H1 (cell line): ENCODE results near the gene SS18L1.

Source experiments
- BRCA1 ChIP-seq: IDR thresholded peaks from 2 replicates; pipeline ENCODE4 v1.6.1; 2012; ENCODE audit warnings: low read depth, low read length, improper control_type of control experiment
- CHD2 ChIP-seq: IDR thresholded peaks from 2 replicates; pipeline ENCODE4 v1.6.1; 2012; ENCODE audit warnings: low read length, improper control_type of control experiment
- EP300 ChIP-seq, 2 experiments: IDR thresholded peaks; 1 replicate in 1 of 2; 2 replicates in 1 of 2; pipeline ENCODE4 v1.6.1; 2011 to 2012; ENCODE audit warnings: low read depth in 2 of 2, low read length in 2 of 2, mild to moderate bottlenecking in 2 of 2, borderline replicate concordance in 1 of 2, inconsistent platforms in 1 of 2, moderate library complexity in 1 of 2
- POLR2A ChIP-seq, 2 experiments: IDR thresholded peaks; 1 replicate in 1 of 2; 2 replicates in 1 of 2; pipeline ENCODE4 v1.6.1; 2011; ENCODE audit warnings: low read depth in 2 of 2, low read length in 2 of 2, mild to moderate bottlenecking in 2 of 2; ENCODE audit errors: control extremely low read depth in 1 of 2
- RXRA ChIP-seq: IDR thresholded peaks from 2 replicates; pipeline ENCODE4 v1.6.1; 2011; ENCODE audit warnings: low read depth, mild to moderate bottlenecking, low read length, moderate library complexity; ENCODE audit not compliant: insufficient read depth
- SAP30 ChIP-seq: fragments of 300-600 bp; sonication (generic); IDR thresholded peaks from 2 replicates; pipeline ENCODE4 v1.7.1; 2012; ENCODE audit warnings: low read length, moderate library complexity, mild to moderate bottlenecking, inconsistent platforms; ENCODE audit not compliant: insufficient read depth, insufficient replicate concordance
- SRF ChIP-seq: IDR thresholded peaks from 2 replicates; pipeline ENCODE4 v1.6.1; 2011; ENCODE audit warnings: mild to moderate bottlenecking, low read depth, low read length, moderate library complexity
- SUZ12 ChIP-seq: fragments of 200-600 bp; sonication (generic); IDR thresholded peaks from 2 replicates; pipeline ENCODE4 v1.6.1; 2012; ENCODE audit warnings: mild to moderate bottlenecking, inconsistent platforms, low read length, moderate library complexity, mixed read lengths
- TCF12 ChIP-seq: IDR thresholded peaks from 2 replicates; pipeline ENCODE4 v1.6.1; 2011; ENCODE audit warnings: low read depth, mild to moderate bottlenecking, low read length
- TF ChIP-seq, protein P1 (sequence below), 3 experiments: IDR thresholded peaks; 1 replicate in 2 of 3; 2 replicates in 1 of 3; pipeline versions ENCODE4 v1.5.1 to v1.6.1; 2011; ENCODE audit warnings: low read length in 3 of 3, mild to moderate bottlenecking in 3 of 3, inconsistent platforms in 2 of 3, low read depth in 1 of 3, moderate library complexity in 1 of 3; ENCODE audit not compliant: insufficient read depth in 1 of 3; ENCODE audit errors: control extremely low read depth in 1 of 3

DNA sequence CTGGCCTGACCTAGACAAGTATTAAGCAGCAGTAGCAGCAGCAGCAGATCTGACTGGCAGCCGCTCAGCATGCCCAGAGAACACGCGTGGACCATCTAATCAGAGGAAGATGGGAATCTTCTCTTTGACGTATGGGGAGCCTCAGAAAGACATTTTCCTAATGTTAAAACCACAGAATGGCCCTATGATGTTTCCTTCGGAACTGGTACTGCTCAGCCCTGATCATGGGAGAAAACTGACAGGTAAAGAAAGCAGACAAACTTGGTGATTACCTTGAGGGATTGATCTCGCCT is 6.5 kb upstream of the SS18L1 start:
- TF ChIP-seq BRCA1, result no peak
- no peak for TF ChIP-seq CHD2
- TF ChIP-seq, protein P1, sequence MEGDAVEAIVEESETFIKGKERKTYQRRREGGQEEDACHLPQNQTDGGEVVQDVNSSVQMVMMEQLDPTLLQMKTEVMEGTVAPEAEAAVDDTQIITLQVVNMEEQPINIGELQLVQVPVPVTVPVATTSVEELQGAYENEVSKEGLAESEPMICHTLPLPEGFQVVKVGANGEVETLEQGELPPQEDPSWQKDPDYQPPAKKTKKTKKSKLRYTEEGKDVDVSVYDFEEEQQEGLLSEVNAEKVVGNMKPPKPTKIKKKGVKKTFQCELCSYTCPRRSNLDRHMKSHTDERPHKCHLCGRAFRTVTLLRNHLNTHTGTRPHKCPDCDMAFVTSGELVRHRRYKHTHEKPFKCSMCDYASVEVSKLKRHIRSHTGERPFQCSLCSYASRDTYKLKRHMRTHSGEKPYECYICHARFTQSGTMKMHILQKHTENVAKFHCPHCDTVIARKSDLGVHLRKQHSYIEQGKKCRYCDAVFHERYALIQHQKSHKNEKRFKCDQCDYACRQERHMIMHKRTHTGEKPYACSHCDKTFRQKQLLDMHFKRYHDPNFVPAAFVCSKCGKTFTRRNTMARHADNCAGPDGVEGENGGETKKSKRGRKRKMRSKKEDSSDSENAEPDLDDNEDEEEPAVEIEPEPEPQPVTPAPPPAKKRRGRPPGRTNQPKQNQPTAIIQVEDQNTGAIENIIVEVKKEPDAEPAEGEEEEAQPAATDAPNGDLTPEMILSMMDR (IDR thresholded peaks at IDR 0.05; ENCODE audit: control extremely low read depth in 1 of 3, insufficient read depth in 1 of 3, low read depth in 1 of 3, low read length in 3 of 3), result no peak
- no peak for TF ChIP-seq TCF12
- no peak for TF ChIP-seq SAP30
- TF ChIP-seq POLR2A (IDR thresholded peaks at IDR 0.05; ENCODE audit: control extremely low read depth in 1 of 2, low read depth in 2 of 2, low read length in 2 of 2), result no peak
- no peak for TF ChIP-seq RXRA
- TF ChIP-seq EP300 (IDR thresholded peaks at IDR 0.05; ENCODE audit: borderline replicate concordance in 1 of 2, low read depth in 2 of 2, low read length in 2 of 2), result no peak
- no peak for TF ChIP-seq SUZ12
- TF ChIP-seq SRF, result no peak
